Activated naive CD8-positive, alpha-beta T cell treated with anti-CD3 and anti-CD28 coated beads, Interleukin-2, amount 10 ng/mL, durations not matched to agents 7 days and 5 days (primary cell): Measurements from ENCODE around the gene RNH1. TPM values are rescaled to one million over a fixed set of nuclear protein-coding genes. Genes with fewer than 3 reads are reported as not detected.
A peak's percentile ranks its signal among the peaks of the same experiment; 100 is the strongest.

Experiments used
- ATAC-seq: fragments of 150-1000 bp; cut with Tn5 transposase; one replicate; pipeline ENCODE4 v1.10.0; 2021; ENCODE audit warnings: low read depth, moderate library complexity
- POLR2A ChIA-PET: fragments of 350-600 bp; sonication (Branson Sonifier 250); formaldehyde crosslinking; loops from one replicate; lab custom pipeline; 2021; ENCODE audit warnings: antibody characterized with exemption; lab: Charles Lee
- DNase-seq: peaks from one replicate; pipeline ENCODE4 v3.0.0; 2021
- H3K27ac Mint-ChIP-seq: one replicate; pipeline ENCODE4 v1.8.0; 2022; ENCODE audit warnings: mild to moderate bottlenecking, mixed read lengths
- H3K27me3 Mint-ChIP-seq: one replicate; pipeline ENCODE4 v1.8.0; 2022; ENCODE audit warnings: mild to moderate bottlenecking, moderate library complexity, mixed read lengths
- H3K36me3 Mint-ChIP-seq: one replicate; pipeline ENCODE4 v1.8.0; 2021; ENCODE audit warnings: mild to moderate bottlenecking, mixed read lengths
- H3K4me1 Mint-ChIP-seq: one replicate; pipeline ENCODE4 v1.8.0; 2021; ENCODE audit warnings: mixed read lengths
- H3K4me3 Mint-ChIP-seq: one replicate; pipeline ENCODE4 v1.8.0; 2022; ENCODE audit warnings: mild to moderate bottlenecking, moderate library complexity, mixed read lengths
- H3K9me3 Mint-ChIP-seq: one replicate; pipeline ENCODE4 v1.8.0; 2021; ENCODE audit warnings: mixed read lengths
- total RNA-seq, 2 experiments: library from RNA; stranded (reverse); gene quantifications; one replicate each; pipeline ENCODE4 v1.2.3, GENCODE V29; 2021

RNH1 gene
- total RNA-seq, result 10 to 100 TPM; 88.9 to 93.2 TPM

DNA sequence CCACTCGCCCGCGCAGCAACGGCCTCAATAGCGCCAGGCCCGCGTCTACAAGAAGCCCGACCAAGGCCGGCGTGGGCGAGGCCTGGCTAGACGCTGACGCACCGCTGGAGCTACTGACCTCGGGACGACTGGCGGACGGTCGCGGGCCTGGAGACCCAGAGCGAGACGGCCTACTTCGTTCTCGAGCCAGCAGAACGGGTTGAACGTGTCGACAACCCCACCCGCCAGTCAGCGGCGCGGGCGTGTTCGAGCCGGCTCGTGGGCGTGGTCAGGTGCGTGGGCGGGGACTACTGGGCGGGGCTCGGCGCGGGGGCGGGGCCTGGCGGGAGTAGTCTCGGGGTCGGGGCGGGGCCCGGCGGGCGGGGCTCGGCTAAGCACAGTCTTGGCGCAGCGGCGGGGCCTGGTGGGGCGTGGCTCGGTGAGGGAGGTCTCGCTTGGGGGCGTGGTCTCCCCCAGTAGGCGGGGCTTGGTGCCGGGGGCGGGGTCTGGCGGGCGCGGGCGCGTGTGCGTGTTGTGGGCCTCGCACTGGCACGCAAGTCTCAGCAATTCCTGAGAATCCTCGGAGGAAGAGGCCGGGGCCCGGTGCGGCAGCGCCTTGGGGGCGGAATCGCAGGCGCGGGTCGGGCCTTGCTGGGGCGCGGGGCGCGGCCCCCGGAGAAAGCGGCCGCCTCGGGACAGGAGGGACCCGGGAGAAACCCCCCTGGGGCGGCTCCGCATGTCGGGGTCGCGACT is at the start of gene RNH1:
RNH1 (minus strand) TSS at position 248 of the 732 bp plus-strand sequence. CDS start 5,080 bp downstream, outside the sequence.
- H3K4me3 Mint-ChIP-seq, result peak within 1 kb of the TSS; percentile 90
- no peaks in the 10 kb centered on the region for H3K9me3 Mint-ChIP-seq
- H3K36me3 Mint-ChIP-seq, result peaks cover 5% of the 10 kb centered on the region
- DNase-seq, result peak; percentile 100
- H3K4me1 Mint-ChIP-seq, result peaks cover 18% of the 10 kb centered on the region
- H3K27ac Mint-ChIP-seq, result peak within 1 kb of the TSS; percentile 99
- ATAC-seq, result peak; percentile 70
- POLR2A ChIA-PET, result interaction anchor here (0.7 to 1.7 kb wide), 15 partner anchors 28 to 302 kb away, joined by 3 to 13 read pairs (median 6); partner anchors contain the start of genes BET1L, PHRF1, PTDSS2 and RIC8A
- no peaks in the 10 kb centered on the region for H3K27me3 Mint-ChIP-seq

DNA sequence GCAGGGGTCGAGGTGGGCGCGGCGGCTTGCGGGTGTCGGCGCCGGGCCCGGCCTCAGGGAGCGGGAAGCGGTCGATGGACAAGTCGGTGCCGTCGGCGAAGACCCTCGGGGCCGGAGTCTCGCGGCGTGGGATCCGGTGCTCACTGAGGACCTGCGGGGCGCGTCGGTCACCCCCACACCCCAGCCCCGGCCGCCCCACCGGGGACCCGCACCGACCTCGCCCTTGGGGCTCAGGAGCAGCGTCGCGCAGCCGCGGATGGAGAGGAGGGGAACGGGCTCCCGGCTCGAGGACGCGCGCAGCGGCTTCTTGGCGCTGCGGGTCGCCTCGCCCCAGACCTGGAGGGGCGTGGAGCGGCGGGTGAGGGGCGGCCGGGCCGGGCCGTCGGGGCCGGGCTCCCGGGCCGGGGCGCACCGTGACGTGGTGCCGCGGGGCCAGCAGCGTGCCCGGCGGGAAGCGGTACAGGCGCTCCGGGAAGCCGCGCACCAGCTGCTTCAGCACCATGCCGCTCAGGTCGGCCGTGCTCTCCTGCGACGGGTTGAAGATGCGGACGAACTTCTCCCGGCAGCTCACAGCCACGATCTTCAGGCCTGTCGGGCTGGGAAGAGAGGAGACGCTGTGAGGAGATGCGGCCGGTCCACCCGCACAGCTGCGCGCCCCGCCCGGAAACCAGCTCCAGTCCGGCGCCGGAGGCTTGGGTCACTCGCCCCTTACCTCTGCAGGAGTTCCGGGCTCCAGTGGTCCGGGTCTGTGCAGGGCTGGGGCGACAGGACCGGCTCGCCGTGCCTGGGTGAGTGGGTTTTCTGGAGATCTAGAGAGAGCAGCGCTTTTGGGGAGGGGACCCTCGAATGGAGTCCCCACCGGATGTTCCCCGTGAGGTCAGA is 49.0 kb upstream of the RNH1 start:
- H3K4me1 Mint-ChIP-seq, result peaks cover 6% of the 10 kb centered on the region
- ATAC-seq (no peak), DNase-seq (no peak)
- H3K9me3 Mint-ChIP-seq, result no peaks in the 10 kb centered on the region
- H3K27ac Mint-ChIP-seq, result no peak overlapping the region
- H3K27me3 Mint-ChIP-seq, result peaks cover 18% of the 10 kb centered on the region
- no peaks in the 10 kb centered on the region for H3K36me3 Mint-ChIP-seq
- POLR2A ChIA-PET, result interaction anchor here (1.2 to 4.2 kb wide), 9 partner anchors 13 to 192 kb away, joined by 3 to 26 read pairs (median 8); partner anchors contain the start of genes IRF7 and PHRF1
- peak overlapping the region; percentile 22 for H3K4me3 Mint-ChIP-seq

DNA sequence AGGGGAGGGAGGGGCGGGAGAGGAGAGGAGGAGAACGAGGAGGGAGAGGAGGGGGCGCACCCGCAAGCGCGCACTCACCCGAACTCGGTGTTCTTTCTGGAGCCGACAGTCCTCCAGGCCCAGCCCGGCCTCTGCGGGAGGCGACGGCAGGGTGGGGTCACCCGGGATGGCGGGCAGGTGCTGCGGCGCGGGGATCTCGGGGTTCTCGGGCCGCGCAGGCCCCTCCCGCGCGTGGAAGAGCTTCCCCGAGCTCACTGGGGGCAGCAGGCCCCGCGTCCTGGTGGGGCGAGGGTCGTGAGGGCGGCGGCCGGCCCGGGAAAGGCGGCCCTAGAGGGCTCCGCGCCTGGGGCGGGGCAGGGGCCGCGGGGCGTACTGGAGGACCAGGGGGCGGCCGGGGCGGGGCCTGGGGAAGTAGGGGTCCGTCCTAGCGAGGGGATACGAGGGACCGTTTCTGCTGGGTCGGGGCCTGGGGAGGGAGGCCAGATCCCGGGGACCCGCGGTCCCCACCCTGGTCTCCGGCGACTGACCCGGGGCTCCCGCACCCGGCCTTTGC is 48.3 kb upstream of the RNH1 start:
- Mint-ChIP-seq H3K36me3 (no peaks in the 10 kb centered on the region), H3K9me3 (no peaks in the 10 kb centered on the region), H3K4me3 (no peak overlapping the region), H3K27ac (no peak overlapping the region), H3K27me3 (peaks cover 18% of the 10 kb centered on the region), H3K4me1 (peaks cover 6% of the 10 kb centered on the region)
- POLR2A ChIA-PET, result interaction anchor here (1.0 to 4.2 kb wide), 11 partner anchors 13 to 193 kb away, joined by 3 to 26 read pairs (median 7); partner anchors contain the start of genes HRAS, IRF7, LRRC56 and PHRF1
- DNase-seq (peak; percentile 62), ATAC-seq (no peak)

DNA sequence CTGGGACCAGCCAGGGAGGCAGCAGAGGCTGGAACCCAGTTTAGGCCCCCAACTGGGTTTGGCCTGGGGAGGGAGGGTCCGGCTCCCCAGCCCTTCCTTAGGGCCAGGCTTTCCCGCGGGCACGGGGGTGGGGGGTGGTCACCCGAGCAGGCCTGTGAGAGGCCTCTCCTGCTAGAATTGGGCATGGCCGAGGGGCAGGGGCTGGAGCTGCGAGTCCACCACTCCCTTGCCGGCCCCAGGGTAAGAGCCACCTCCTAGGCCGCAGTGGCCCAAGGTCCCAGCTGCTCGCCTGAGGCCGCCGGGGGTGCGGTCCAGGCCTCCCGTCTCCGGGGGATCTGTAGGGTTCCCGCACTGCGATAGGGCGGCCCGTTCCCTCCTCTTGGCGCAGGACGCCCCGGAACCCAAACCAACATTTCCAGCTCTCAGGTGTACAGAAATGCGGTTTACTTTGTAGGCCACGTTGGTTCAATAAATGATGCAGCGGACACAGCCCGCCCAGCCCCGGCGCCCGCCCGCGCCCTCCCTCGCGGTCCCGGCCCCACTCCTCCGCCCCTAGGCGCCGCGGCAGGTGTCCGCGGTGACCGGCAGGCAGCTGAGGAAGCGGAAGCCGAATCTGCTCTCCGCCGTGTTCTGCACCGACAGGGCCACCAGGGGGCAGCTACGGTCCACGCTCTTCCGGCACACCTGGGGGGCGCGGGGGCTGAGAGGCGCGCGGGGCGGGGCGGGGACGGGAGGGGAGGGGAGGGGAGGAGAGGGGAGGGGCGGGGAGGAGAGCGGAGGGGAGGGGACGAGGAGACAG is 47.6 kb upstream of the RNH1 start:
- peaks cover 2% of the 10 kb centered on the region for H3K4me1 Mint-ChIP-seq
- peaks cover 18% of the 10 kb centered on the region for H3K27me3 Mint-ChIP-seq
- POLR2A ChIA-PET, result interaction anchor here (1.0 to 4.2 kb wide), 7 partner anchors 18 to 171 kb away, joined by 4 to 26 read pairs (median 7); partner anchors contain the start of genes HRAS, IRF7, LRRC56 and PHRF1
- H3K36me3 Mint-ChIP-seq, result no peaks in the 10 kb centered on the region
- ATAC-seq (peak; percentile 71), DNase-seq (peak; percentile 84)
- peak overlapping the region; percentile 61 for H3K4me3 Mint-ChIP-seq
- H3K27ac Mint-ChIP-seq, result no peak overlapping the region
- H3K9me3 Mint-ChIP-seq, result no peaks in the 10 kb centered on the region

DNA sequence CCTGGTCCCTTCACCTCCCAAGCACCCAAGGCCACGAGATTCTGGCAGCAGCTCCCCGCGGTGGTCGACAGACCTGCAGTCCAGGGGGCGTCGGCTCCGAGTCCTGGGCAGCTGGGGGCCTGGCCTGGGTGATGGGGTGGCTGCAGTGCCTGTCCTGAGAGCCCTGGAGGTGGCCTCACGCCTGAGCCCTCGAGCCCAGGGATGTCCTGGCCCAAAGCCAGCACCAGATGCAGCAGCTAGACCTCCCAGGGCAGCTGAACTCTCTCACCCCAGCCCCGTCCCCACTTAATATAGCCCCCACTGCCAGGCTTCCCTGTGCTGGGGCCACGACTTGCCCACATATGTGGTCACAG is 46.9 kb upstream of the RNH1 start:
- no peak overlapping the region for H3K27ac Mint-ChIP-seq
- ATAC-seq (no peak), DNase-seq (no peak)
- H3K27me3 Mint-ChIP-seq, result peaks cover 17% of the 10 kb centered on the region
- no peaks in the 10 kb centered on the region for H3K36me3 Mint-ChIP-seq
- H3K9me3 Mint-ChIP-seq, result no peaks in the 10 kb centered on the region
- no peak overlapping the region for H3K4me3 Mint-ChIP-seq
- POLR2A ChIA-PET, result interaction anchor here (1.2 to 4.2 kb wide), 5 partner anchors 18 to 168 kb away, joined by 5 to 26 read pairs (median 11); partner anchors contain the start of genes HRAS, LRRC56, PHRF1 and TMEM80
- H3K4me1 Mint-ChIP-seq, result peaks cover 2% of the 10 kb centered on the region

DNA sequence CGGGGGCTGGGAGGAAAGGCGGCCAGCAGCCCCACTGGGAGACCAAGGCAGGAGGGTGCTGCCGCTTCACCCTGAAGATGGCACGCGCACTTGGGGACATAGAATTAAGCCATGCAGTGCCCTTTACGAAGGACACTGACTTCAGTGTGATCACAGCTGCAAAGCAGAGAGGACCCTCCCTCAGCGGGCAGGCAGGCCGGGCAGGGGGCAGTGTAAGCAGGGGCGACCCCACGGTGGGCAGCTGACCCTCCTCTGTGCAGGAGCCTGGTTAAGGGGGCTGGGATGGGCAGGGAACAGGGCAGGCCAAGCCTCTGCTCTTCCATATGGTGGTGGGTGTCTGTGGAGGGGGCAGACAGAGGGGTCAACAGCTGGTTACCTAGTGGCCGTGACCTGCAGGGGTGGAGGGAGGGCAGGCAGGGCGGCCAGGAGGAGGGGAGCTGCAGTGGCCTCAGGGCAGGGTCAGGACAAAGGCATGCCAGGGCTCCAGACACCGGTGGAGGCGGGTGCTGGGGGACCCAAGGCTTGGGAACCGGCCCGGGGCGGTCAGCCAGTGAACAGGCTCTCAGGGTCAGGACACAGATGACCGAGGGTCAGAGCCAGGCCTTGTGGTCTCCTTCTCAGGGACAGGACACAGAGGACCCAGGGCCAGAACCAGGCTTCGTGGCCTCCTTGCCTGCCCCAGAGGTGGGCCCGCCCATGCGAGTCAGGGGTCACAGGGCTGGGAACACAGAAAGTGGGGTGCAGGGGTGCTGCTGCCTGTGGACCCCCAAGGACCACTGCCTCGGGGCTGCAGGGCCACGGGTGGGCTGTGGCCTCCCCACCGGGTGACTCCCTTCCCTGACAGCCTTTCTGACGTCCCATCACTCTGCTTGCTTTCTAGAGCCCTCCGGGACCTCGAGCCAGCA is 46.3 kb upstream of the RNH1 start:
- Mint-ChIP-seq H3K9me3 (no peaks in the 10 kb centered on the region), H3K4me1 (peaks cover 2% of the 10 kb centered on the region), H3K27ac (no peak overlapping the region), H3K4me3 (no peak overlapping the region), H3K36me3 (no peaks in the 10 kb centered on the region), H3K27me3 (peaks cover 15% of the 10 kb centered on the region)
- POLR2A ChIA-PET, result interaction anchor here (4.2 kb wide), 1 partner anchor 169 kb away, joined by 26 read pairs; no protein-coding TSS in a partner anchor
- ATAC-seq (no peak), DNase-seq (no peak)

DNA sequence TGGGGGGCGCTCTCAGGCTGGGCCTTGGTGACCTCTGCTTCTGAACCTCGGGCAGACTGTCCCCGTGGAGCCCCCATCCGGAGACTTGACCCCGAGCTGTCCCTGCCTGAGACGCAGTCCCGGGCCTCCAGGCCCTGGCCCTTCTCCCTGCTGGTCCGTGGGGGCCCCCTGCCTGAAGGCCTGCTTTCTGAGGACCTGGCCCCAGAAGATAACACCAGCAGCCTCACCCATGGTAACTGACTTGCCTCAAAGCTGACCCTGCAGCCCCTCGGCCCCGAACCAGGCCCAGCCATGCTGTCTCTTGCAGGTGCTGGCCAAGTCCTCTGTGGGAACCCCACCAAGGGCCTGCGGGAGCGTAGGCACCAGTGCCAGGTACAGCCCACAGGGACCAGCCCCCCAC is 44.6 kb upstream of the RNH1 start:
- POLR2A ChIA-PET, result interaction anchor here (0.5 kb wide), 1 partner anchor 9 kb away, joined by 4 read pairs; no protein-coding TSS in a partner anchor
- Mint-ChIP-seq H3K27ac (no peak overlapping the region), H3K9me3 (no peaks in the 10 kb centered on the region), H3K4me3 (no peak overlapping the region), H3K27me3 (peaks cover 4% of the 10 kb centered on the region), H3K36me3 (no peaks in the 10 kb centered on the region), H3K4me1 (peaks cover 2% of the 10 kb centered on the region)
- DNase-seq, result no peak
- no peak for ATAC-seq

DNA sequence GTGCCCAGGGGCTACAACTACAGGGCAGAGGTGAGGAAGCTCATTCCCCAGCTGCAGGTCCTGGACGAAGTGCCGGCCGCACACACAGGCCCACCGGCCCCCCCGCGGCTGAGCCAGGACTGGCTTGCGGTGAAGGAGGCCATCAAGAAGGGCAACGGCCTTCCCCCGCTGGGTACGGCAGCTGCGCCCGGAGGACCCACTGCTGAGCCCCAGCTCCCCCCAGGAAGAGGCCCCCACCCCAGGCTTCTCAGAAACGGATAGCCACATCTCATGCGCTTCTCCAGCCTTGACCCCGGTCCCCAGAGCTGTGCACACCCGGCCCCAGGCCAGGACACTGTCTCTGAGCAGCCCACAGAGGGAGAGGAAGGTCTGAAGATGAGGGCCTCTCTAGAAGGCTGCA is 44.1 kb upstream of the RNH1 start:
- ATAC-seq, result no peak

DNA sequence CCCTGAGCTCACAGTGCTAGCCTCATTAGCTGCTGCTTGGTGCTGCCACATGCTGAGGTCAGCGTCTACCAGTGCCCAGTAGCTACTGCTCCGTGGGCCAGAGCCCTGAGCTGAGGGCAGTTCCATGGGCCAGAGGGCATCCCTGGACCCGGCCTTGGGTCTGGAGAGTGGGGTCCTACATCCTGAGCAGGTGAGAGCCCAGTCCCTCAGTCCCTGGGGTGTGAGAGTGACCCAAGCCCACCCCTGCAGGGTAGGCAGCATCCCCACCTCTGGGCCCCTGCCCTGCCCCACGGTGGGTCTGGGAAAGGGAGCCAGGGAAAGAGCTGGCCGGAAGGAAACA is 43.7 kb upstream of the RNH1 start:
- no peak overlapping the region for H3K4me3 Mint-ChIP-seq
- H3K27ac Mint-ChIP-seq, result no peak overlapping the region
- POLR2A ChIA-PET, result no interaction called here
- peak; percentile 22 for DNase-seq
- no peak for ATAC-seq
- no peaks in the 10 kb centered on the region for H3K36me3 Mint-ChIP-seq
- no peaks in the 10 kb centered on the region for H3K27me3 Mint-ChIP-seq
- no peaks in the 10 kb centered on the region for H3K9me3 Mint-ChIP-seq
- H3K4me1 Mint-ChIP-seq, result no peaks in the 10 kb centered on the region

More for the DNA sequence above, 44.1 kb upstream of the RNH1 start:
- POLR2A ChIA-PET, result no interaction called here
- H3K27me3 Mint-ChIP-seq, result no peaks in the 10 kb centered on the region
- H3K9me3 Mint-ChIP-seq, result no peaks in the 10 kb centered on the region
- no peak overlapping the region for H3K27ac Mint-ChIP-seq
- no peaks in the 10 kb centered on the region for H3K4me1 Mint-ChIP-seq
- no peaks in the 10 kb centered on the region for H3K36me3 Mint-ChIP-seq
- no peak for DNase-seq
- no peak overlapping the region for H3K4me3 Mint-ChIP-seq

DNA sequence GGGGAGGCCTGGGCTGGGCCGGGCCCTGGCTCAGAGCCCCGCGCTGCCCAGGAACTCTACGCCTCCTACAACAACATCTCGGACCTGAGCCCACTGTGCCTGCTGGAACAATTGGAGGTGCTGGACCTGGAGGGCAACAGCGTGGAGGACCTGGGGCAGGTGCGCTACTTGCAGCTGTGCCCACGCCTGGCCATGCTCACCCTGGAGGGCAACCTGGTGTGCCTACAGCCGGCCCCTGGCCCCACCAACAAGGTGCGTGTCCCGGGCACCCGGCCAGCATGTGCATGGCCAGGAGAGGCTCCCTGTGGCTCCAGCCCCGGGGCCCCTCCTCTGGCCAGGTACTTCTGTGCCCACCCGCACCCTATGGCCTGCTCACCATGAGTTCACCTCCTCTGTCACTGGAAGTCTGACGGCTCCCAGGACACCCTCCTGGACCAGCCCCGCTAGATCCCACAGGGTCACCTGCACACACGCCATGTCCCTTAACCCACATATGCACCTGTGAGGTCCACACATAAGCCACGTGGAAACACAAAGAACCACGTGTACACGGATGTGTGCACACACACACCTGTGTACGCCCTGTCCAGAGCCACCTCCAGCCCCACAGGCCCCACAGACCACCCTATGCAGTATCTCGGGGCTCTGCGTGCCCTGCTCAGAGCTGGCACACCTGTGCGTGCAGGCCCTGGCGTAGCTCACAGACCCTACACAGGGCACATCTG is 43.1 kb upstream of the RNH1 start:
- Mint-ChIP-seq H3K27me3 (no peaks in the 10 kb centered on the region), H3K4me1 (no peaks in the 10 kb centered on the region), H3K36me3 (no peaks in the 10 kb centered on the region), H3K27ac (no peak overlapping the region), H3K9me3 (no peaks in the 10 kb centered on the region), H3K4me3 (no peak overlapping the region)
- POLR2A ChIA-PET, result no interaction called here
- peak; percentile 26 for DNase-seq
- ATAC-seq, result no peak
